OCI-LY7 (cell line): Measurements from ENCODE around the gene GALNT11. TPM values are rescaled to one million over a fixed set of nuclear protein-coding genes. Genes with fewer than 3 reads are reported as not detected.

ENCODE experiments used
- BruUV-seq: library from RNA; stranded (reverse); fragments of 400-500 nt; replicated peaks from 2 replicates; lab custom pipeline; 2021; lab: Mats Ljungman, UMichigan
- CTCF ChIA-PET: fragments of 300-600 bp; sonication (Branson Sonifier 250); formaldehyde crosslinking; loops from one replicate; lab custom pipeline; 2022; ENCODE audit warnings: antibody characterized with exemption; ENCODE audit not compliant: unreplicated experiment; lab: Charles Lee
- POLR2A ChIA-PET: fragments of 300-600 bp; sonication (Branson Sonifier 250); formaldehyde crosslinking; loops from one replicate; lab custom pipeline; 2022; ENCODE audit warnings: antibody characterized with exemption; lab: Charles Lee
- DNase-seq: peaks from one replicate; pipeline ENCODE4 v3.0.0-alpha.2; 2015; ENCODE audit warnings: low spot score
- H2AFZ ChIP-seq: fragments of 200-600 bp; sonication (generic), shearing (Covaris generic); 2 replicates; pipeline ENCODE4 v1.6.1; 2014; ENCODE audit warnings: mild to moderate bottlenecking, antibody characterized with exemption, low read length, moderate library complexity
- H3K27ac ChIP-seq: fragments of 200-600 bp; sonication (generic); 2 replicates; pipeline ENCODE4 v1.5.1; 2014; ENCODE audit warnings: mixed run types, low read depth, mild to moderate bottlenecking, moderate library complexity, low read length, inconsistent platforms; ENCODE audit not compliant: poor library complexity, severe bottlenecking
- H3K36me3 ChIP-seq: fragments of 200-600 bp; sonication (generic); 2 replicates; pipeline ENCODE4 v1.6.1; 2014; ENCODE audit warnings: mild to moderate bottlenecking, antibody characterized with exemption, low read length, moderate library complexity, mixed read lengths; ENCODE audit not compliant: insufficient read depth
- H3K4me1 ChIP-seq: fragments of 200-600 bp; sonication (generic); 2 replicates; pipeline ENCODE4 v1.5.1; 2014; ENCODE audit warnings: mild to moderate bottlenecking, low read length; ENCODE audit not compliant: insufficient read depth, poor library complexity, severe bottlenecking
- H3K4me2 ChIP-seq: fragments of 200-600 bp; sonication (generic); 2 replicates; pipeline ENCODE4 v1.6.1; 2014; ENCODE audit warnings: mild to moderate bottlenecking, low read length
- H3K4me3 ChIP-seq: fragments of 200-600 bp; sonication (generic); 2 replicates; pipeline ENCODE4 v1.5.1; 2014; ENCODE audit warnings: mild to moderate bottlenecking, low read depth, low read length; ENCODE audit not compliant: poor library complexity, severe bottlenecking
- H3K79me2 ChIP-seq: fragments of 200-600 bp; sonication (generic); 2 replicates; pipeline ENCODE4 v1.6.1; 2016; ENCODE audit warnings: low read depth, mild to moderate bottlenecking, low read length, moderate library complexity, mixed read lengths; ENCODE audit not compliant: insufficient read depth
- H3K9me2 ChIP-seq: fragments of 200-600 bp; sonication (generic); 2 replicates; pipeline ENCODE4 v1.6.1; 2016; ENCODE audit warnings: mild to moderate bottlenecking, low read length, mixed read lengths; ENCODE audit not compliant: insufficient read depth
- H3K9me3 ChIP-seq: fragments of 200-600 bp; sonication (generic); 2 replicates; pipeline ENCODE4 v1.6.1; 2014; ENCODE audit warnings: mild to moderate bottlenecking, mixed run types, low read length, mixed read lengths
- H4K20me1 ChIP-seq: fragments of 200-600 bp; sonication (generic); 2 replicates; pipeline ENCODE4 v1.6.1; 2014; ENCODE audit warnings: mild to moderate bottlenecking, antibody characterized with exemption, low read length, moderate library complexity, mixed read lengths; ENCODE audit not compliant: insufficient read depth
- CTCF ChIP-seq: fragments of 200-600 bp; sonication (generic); conservative IDR thresholded peaks from 2 replicates; pipeline ENCODE4 v1.5.1; 2014; ENCODE audit warnings: mild to moderate bottlenecking, antibody characterized with exemption, low read length, moderate library complexity, mixed read lengths
- EZH2phosphoT487 ChIP-seq: fragments of 200-600 bp; sonication (generic); IDR thresholded peaks from 2 replicates; pipeline ENCODE4 v1.6.1; 2018; ENCODE audit warnings: low read depth, borderline replicate concordance, mild to moderate bottlenecking, mixed run types, antibody characterized with exemption, low read length, moderate library complexity, mixed read lengths
- intact Hi-C: fragments of 100-400 bp; cut with micrococcal nuclease; formaldehyde crosslinking; loops from one replicate; pipeline ENCODE4 v1.10.0; 2022; ENCODE audit not compliant: unreplicated experiment
- total RNA-seq, 2 experiments: library from RNA; depleted of rRNA in 1 of 2; stranded (reverse); fragments of >200 nt in 1 of 2; shearing (Covaris generic) in 1 of 2; gene quantifications; 2 replicates each; pipeline ENCODE4 v1.2.3, GENCODE V29; 2014 to 2022

The GALNT11 gene
- total RNA-seq, 2 experiments from 2014 or later = not detected

GRCh38 chr7:152013974-152014373, 11.5 kb upstream of the GALNT11 start:
- no peak overlapping the region for H3K4me2 ChIP-seq
- no peaks in the 10 kb centered on the region for H3K4me1 ChIP-seq
- H2AFZ ChIP-seq = no peak overlapping the region
- BruUV-seq = no TSS peak
- intact Hi-C loops = no loop called here
- H3K4me3 ChIP-seq = no peak overlapping the region
- no peak overlapping the region for H3K27ac ChIP-seq
- H3K79me2 ChIP-seq = no peaks in the 10 kb centered on the region
- no peaks in the 10 kb centered on the region for H3K9me2 ChIP-seq
- TF ChIP-seq EZH2phosphoT487 (no peak), CTCF (no peak)
- ChIA-PET POLR2A (interaction anchor here (0.7 kb wide), 1 partner anchor 59 kb away, joined by 4 read pairs; no protein-coding TSS in a partner anchor), CTCF (no interaction called here)
- H3K9me3 ChIP-seq = no peaks in the 10 kb centered on the region
- H3K36me3 ChIP-seq = no peaks in the 10 kb centered on the region
- no peak for DNase-seq
- H4K20me1 ChIP-seq = no peaks in the 10 kb centered on the region

- no peak for TF ChIP-seq CTCF
- no peak for TF ChIP-seq EZH2phosphoT487
- no TSS peak for BruUV-seq
- Histone ChIP-seq H3K9me3 (no peaks in the 10 kb centered on the region), H3K4me2 (no peak overlapping the region), H3K9me2 (no peaks in the 10 kb centered on the region), H2AFZ (no peak overlapping the region), H3K4me1 (no peaks in the 10 kb centered on the region), H3K79me2 (no peaks in the 10 kb centered on the region), H3K27ac (no peak overlapping the region), H3K4me3 (no peak overlapping the region), H4K20me1 (no peaks in the 10 kb centered on the region), H3K36me3 (no peaks in the 10 kb centered on the region)
- DNase-seq = no peak
- ChIA-PET CTCF (interaction anchor here (0.6 kb wide), 1 partner anchor 1105 kb away, joined by 4 read pairs; no protein-coding TSS in a partner anchor), POLR2A (interaction anchor here (0.5 to 0.7 kb wide), 2 partner anchors 58 to 558 kb away, joined by 4 to 6 read pairs; no protein-coding TSS in a partner anchor)
- intact Hi-C loops = no loop called here
Observed at GRCh38 chr7:152014722-152015121, 10.8 kb upstream of the GALNT11 start.

GRCh38 chr7:152015600-152015999, 9.9 kb upstream of the GALNT11 start:
- Histone ChIP-seq H3K36me3 (no peaks in the 10 kb centered on the region), H3K79me2 (no peaks in the 10 kb centered on the region), H2AFZ (no peak overlapping the region), H4K20me1 (no peaks in the 10 kb centered on the region), H3K4me3 (no peak overlapping the region), H3K9me2 (no peaks in the 10 kb centered on the region), H3K9me3 (no peaks in the 10 kb centered on the region), H3K4me1 (no peaks in the 10 kb centered on the region), H3K4me2 (no peak overlapping the region), H3K27ac (no peak overlapping the region)
- ChIA-PET CTCF (interaction anchor here (0.5 kb wide), 1 partner anchor 21 kb away, joined by 3 read pairs; no protein-coding TSS in a partner anchor), POLR2A (interaction anchor here (0.6 to 0.7 kb wide), 3 partner anchors 475 to 880 kb away, joined by 3 to 4 read pairs (median 3); no protein-coding TSS in a partner anchor)
- DNase-seq = no peak
- TF ChIP-seq CTCF (no peak), EZH2phosphoT487 (no peak)
- BruUV-seq = no TSS peak
- intact Hi-C loops = no loop called here
